ENCODE data around the gene NCKAP5. TPM values are rescaled to one million over a fixed set of nuclear protein-coding genes. Genes with fewer than 3 reads are reported as not detected.
A peak's percentile ranks its signal among the peaks of the same experiment; 100 is the strongest.

NCKAP5 gene
- polyA plus RNA-seq, 2 of the 4 experiments (the other 2 are of a cell fraction) = 3.0 to 4.1 TPM

DNA sequence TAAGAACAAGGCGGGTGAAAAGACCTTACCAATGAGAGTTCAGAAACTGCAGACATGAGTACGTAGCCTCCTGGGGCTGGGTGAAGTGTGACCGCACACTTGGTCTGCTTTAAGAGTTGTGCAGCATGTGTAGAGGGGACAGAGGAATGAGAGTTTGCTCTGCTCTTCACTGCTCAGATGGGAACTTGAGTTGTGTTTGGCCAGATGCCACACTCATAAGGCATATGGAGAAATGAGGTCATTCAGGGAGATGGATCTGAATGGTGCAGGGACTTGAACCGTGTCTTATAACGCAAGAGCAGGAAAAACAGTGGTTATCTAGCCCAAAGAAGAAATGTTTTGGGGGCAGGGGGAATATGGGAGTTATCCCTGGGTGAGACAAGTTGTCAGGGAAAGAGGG, 624.4 kb downstream of the NCKAP5 start:
- Histone ChIP-seq H3K4me2 (no peak overlapping the region), H3K4me1 (no peaks in the 10 kb centered on the region), H3K4me3 (no peak overlapping the region), H3K9me3 (no peaks in the 10 kb centered on the region), H3K27ac (no peak overlapping the region)
- no peak for DNase-seq (ENCODE audit: low read depth in 1 of 2, low spot score in 1 of 2)
- WGBS (ENCODE audit: missing lambda C conversion rate) = 74% methylated on average over 5 of the region's 5 CpGs
- FAIRE-seq = no peak
- TF ChIP-seq RNF2 (IDR thresholded peaks at IDR 0.05; ENCODE audit: borderline replicate concordance, low read depth) (no peak), PHF8 (IDR thresholded peaks at IDR 0.05; ENCODE audit: borderline replicate concordance, low read depth) (no peak), POLR2AphosphoS2 (conservative IDR thresholded peaks at IDR 0.05; ENCODE audit: low read length) (no peak), ESRRA (IDR thresholded peaks at IDR 0.05; ENCODE audit: borderline replicate concordance, low read length) (no peak), KDM1A (IDR thresholded peaks at IDR 0.05; ENCODE audit: low read depth) (no peak), EHMT2 (IDR thresholded peaks at IDR 0.05; ENCODE audit: low read depth) (no peak), CEBPB (IDR thresholded peaks at IDR 0.05) (no peak), NR3C1 (IDR thresholded peaks at IDR 0.05) (no peak), TP53 (CRISPR knock-in tag; IDR thresholded peaks at IDR 0.05) (no peak), RFX5 (IDR thresholded peaks at IDR 0.05) (no peak), FOXS1 (CRISPR knock-in tag; IDR thresholded peaks at IDR 0.05) (no peak), NPAS2 (CRISPR knock-in tag; IDR thresholded peaks at IDR 0.05; ENCODE audit: borderline replicate concordance) (no peak), REST (IDR thresholded peaks at IDR 0.05) (no peak), CTCF (IDR thresholded peaks at IDR 0.05) (no peak)
- TF ChIP-seq, protein P1, sequence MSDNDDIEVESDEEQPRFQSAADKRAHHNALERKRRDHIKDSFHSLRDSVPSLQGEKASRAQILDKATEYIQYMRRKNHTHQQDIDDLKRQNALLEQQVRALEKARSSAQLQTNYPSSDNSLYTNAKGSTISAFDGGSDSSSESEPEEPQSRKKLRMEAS (IDR thresholded peaks at IDR 0.05) = no peak
- TF ChIP-seq, protein P2, sequence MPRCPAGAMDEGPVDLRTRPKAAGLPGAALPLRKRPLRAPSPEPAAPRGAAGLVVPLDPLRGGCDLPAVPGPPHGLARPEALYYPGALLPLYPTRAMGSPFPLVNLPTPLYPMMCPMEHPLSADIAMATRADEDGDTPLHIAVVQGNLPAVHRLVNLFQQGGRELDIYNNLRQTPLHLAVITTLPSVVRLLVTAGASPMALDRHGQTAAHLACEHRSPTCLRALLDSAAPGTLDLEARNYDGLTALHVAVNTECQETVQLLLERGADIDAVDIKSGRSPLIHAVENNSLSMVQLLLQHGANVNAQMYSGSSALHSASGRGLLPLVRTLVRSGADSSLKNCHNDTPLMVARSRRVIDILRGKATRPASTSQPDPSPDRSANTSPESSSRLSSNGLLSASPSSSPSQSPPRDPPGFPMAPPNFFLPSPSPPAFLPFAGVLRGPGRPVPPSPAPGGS (IDR thresholded peaks at IDR 0.05) = no peak
- POLR2A ChIA-PET = no interaction called here
- ATAC-seq = no peak
- CTCF ChIA-PET = no interaction called here

GRCh38 chr2:132941296-132942020, 626.8 kb downstream of the NCKAP5 start:
- Histone ChIP-seq H3K27ac (no peak overlapping the region), H3K4me2 (no peak overlapping the region), H3K4me1 (peaks cover under 1% of the 10 kb centered on the region; the same call in 1 of the 3 replicates), H3K4me3 (no peak overlapping the region), H3K9me3 (no peaks in the 10 kb centered on the region)
- WGBS (ENCODE audit: missing lambda C conversion rate) = 70% methylated on average over 4 of the region's 4 CpGs
- ATAC-seq (no peak), DNase-seq (ENCODE audit: low read depth in 1 of 2, low spot score in 1 of 2) (no peak), FAIRE-seq (no peak)
- POLR2A ChIA-PET = no interaction called here
- TF ChIP-seq MAFK (IDR thresholded peaks at IDR 0.05; ENCODE audit: partially characterized antibody) = peak; percentile 71
- no peak for TF ChIP-seq TP53 (CRISPR knock-in tag; IDR thresholded peaks at IDR 0.05)
- CTCF ChIA-PET = no interaction called here

Measured in A549 (cell line).